GM12892 (cell line): Measurements from ENCODE around the gene BFSP1.

Experiments
- POLR2A ChIP-seq: IDR thresholded peaks from 2 replicates; pipeline ENCODE4 v1.6.1; 2011; ENCODE audit warnings: low read depth, low read length, control low read depth
- POLR2AphosphoS5 ChIP-seq: IDR thresholded peaks from 2 replicates; pipeline ENCODE4 v1.6.1; 2011; ENCODE audit warnings: low read depth, low read length, control low read depth

GRCh38 chr20:17571153-17571527 lies 40.0 kb upstream of the BFSP1 start:
- no peak for TF ChIP-seq POLR2A
- TF ChIP-seq POLR2AphosphoS5, result no peak
